GM08714 (cell line): ENCODE data around the gene RMI2.
A peak's percentile ranks its signal among the peaks of the same experiment; 100 is the strongest.
"Not testable (repeated sequence)": the region's sequence is repeated elsewhere in the genome, so short reads cannot be mapped to it uniquely, and the experiment has no call there.

Source experiments
- H3K4me3 ChIP-seq: fragments of 200-500 bp; sonication (Bioruptor generic); 2 replicates; pipeline ENCODE4 v1.5.1; 2014; ENCODE audit warnings: mild to moderate bottlenecking, low read length, inconsistent platforms
- ZNF274 ChIP-seq: IDR thresholded peaks from 2 replicates; pipeline ENCODE4 v1.6.1; 2012; ENCODE audit warnings: mild to moderate bottlenecking, low read depth, low read length

Gene RMI2

DNA sequence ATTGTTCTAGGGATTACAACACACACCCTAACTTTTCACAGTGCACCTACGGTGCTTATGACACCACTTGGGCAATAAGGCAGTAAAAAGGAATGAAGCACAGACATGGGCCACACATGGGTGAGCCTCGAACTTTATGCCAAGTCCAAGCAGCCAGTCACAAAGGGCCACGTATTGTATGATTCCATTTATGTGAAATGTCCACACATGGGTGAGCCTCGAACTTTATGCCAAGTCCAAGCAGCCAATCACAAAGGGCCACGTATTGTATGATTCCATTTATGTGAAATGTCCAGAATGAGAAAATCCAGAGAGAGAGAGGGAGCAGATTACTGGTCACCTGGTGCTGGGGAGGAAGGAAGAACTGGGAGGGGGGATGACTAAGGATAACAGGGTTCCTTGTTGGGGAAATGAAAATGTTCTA is 22.2 kb downstream of the RMI2 start:
- no peak overlapping the region for H3K4me3 ChIP-seq
- no peak for TF ChIP-seq ZNF274

DNA sequence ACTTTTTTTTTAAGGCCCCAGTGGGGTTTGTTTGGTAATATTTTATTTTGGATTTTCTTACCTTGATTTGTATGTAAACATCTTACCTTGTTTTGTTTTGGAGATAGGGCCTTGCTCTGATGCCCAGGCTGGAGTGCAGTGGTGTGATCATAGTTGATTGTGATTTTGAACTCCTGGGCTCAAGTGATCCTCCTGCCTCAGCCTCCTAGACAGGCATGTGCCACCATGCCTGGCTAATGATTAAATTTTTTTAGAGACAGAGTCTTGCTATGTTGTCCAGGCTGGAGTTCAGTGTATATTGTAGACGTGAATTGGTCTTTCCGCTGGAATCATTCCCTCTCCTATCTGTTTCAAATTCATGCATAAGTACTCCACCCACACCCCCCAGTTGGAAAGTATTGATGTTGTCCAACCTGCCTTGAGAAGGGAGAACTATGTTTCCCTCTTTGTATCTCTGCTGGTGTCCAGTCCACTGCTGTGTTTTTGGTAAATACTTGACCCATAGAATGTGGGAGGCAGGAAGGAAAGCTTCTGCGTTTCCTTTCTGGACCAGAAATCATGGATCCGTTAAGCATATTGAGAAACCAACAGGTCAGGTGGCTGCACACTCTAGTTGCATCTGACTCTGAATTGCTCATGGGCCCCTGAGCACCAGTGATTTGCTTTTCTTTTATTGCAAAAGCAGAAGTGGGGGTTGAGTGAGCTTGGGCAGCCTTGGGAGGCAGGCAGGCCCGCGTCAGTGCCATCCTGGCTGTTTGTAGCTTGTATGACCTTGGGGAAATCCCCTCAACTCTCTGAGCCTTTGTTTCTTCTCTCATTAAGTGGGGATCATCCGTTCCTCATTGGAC is 25.0 kb downstream of the RMI2 start:
- no peak overlapping the region for H3K4me3 ChIP-seq
- no peak for TF ChIP-seq ZNF274

DNA sequence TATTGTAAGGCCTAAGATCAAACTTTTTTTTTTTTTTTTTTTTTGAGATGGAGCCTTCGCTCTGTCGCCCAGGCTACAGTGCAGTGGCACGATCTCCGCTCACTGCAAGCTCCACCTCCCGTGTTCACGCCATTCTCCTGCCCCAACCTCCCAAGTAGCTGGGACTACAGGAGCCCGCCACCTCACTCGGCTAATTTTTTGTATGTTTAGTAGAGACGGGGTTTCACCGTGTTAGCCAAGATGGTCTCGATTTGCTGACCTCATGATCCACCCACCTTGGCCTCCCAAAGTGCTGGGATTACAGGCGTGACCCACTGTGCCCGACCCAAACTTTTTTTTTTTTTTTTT is 25.6 kb downstream of the RMI2 start:
- not testable (repeated sequence) for H3K4me3 ChIP-seq

DNA sequence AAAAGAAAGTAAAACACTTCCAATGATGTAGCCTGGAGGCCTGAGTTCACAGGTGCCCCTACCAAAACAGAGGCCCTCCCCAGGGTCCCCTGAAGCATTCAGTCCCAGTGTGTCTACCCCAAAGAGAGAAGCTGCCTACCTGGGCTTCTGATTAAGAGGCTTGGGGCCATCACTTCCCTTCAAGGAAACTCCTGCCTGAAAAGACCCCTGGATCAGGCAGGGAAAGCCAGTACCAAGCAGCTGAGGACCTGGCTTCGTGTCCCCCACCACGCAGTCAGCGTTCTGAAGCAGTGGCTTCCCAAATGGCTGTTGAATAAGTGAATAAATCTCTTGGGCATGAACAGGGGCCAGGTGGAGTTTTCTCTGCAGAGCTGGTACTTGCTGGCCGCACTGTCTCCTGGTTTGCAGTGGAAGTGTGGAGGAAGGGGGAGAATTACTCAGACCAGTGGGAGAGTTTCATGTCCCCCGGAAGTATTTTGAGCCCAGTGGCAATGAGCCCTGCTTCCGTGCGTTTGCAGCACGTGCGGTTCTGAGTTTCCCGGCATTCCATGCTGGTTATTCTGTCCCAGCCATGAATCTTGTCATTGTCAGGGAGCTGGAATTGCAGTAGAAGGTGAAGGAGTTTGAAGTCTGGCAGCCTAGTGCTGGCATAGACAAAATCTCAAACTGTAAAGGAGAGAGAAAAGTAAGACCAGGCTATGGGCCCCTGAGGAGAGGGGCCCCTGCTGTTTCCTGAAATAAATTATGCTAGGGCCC is 27.0 kb downstream of the RMI2 start:
- H3K4me3 ChIP-seq = no peak overlapping the region
- TF ChIP-seq ZNF274 = no peak

DNA sequence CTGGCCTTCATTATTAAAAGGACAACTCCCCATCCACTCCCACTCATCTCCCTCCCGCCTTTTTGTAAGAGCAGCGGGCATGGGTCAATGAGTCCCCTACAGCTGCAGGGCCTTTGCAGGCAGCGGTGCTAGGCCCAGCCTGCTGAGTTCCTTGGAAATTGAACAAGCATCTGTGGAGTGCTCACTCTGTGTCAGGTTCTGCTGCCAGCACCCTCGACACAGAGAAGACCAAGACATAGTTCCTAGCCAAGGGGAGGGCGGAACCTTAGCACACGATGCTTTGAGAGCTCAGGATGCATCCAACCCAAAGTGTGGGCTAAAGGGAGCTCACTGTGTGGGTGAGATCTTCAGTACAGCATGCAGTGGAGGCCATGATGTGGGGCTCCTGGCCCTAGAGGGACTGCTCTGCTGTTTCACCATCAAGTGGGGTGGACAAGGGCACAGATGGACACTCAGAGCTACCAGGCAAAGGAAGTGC is 27.6 kb downstream of the RMI2 start:
- H3K4me3 ChIP-seq = no peak overlapping the region
- no peak for TF ChIP-seq ZNF274

DNA sequence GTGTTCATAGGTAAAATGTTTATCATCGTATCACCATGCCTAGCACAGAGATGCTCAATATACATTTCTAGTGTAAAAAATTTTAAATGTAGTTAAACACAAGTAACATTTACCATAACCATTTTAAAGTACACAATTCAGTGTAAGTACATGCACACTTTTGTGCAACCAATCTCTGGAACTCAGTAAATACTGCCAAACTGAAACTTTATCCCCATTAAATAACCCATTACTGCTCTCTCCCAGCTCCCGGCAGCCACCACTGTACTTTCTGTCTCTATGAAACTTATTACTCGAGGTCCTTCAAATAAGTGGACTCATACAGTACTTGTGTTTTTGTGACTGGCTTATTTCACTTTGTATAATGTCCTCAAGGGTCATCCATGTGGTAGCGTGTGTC is 29.0 kb downstream of the RMI2 start:
- TF ChIP-seq ZNF274 = no peak
- H3K4me3 ChIP-seq = no peak overlapping the region

DNA sequence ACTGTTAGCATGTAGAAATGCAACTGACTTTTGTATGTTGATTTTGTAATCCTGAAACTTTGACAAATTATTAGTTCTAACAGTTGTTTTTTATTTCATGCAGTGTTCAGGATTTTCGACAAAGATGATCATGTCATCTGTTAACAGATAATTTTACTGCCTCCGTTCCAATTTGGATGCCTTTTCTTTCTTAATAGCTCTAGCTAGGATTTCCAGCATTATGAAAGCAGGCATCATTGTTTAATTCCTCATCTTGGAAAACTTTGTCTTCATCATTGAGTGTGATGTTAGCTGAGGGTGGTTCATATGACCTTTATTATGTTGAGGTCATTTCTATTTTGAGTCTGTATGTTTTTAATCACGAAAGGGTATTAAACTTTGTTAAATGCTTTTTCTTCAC is 31.9 kb downstream of the RMI2 start:
- no peak for TF ChIP-seq ZNF274

DNA sequence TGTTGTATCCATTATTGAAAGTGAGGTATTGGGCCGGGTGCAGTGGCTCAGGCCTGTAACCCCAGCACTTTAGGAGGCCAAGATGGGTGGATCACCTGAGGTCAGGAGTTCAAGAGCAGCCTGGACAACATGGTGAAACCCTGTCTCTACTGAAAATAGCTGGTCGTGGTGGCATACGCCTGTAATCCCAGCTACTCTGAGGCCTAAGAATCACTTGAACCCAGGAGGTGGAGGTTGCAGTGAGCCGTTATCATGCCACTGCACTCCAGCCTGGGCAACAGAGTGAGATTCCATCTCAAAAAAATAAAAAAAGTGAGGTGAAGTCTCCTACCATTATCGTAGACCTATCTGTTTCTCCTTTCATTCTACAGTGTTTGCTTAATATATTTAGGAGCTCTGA is 33.7 kb downstream of the RMI2 start:
- H3K4me3 ChIP-seq = not testable (repeated sequence)

More for the DNA sequence above, 31.9 kb downstream of the RMI2 start:
- H3K4me3 ChIP-seq = no peak overlapping the region

DNA sequence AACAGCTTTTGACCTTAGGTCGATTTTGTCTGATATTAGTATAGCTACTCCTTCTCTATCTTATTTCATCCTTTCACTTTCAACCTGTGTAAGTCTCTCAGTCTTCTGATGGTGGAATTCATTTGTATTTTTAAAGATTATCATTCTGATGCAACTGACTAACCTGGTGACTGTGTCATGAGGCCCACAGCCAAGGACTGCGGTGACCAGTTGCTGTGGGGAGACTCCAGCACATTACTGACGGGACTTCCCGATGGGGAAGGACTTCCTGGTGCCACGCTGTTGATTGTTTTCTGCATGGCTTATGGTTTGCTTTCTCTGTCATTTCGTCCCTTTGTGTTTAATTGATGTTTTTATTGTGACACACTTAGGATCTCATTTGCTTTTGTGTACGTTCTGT is 34.2 kb downstream of the RMI2 start:
- no peak for TF ChIP-seq ZNF274
- peak overlapping the region; percentile 5; the same call in 1 of the 2 replicates for H3K4me3 ChIP-seq

DNA sequence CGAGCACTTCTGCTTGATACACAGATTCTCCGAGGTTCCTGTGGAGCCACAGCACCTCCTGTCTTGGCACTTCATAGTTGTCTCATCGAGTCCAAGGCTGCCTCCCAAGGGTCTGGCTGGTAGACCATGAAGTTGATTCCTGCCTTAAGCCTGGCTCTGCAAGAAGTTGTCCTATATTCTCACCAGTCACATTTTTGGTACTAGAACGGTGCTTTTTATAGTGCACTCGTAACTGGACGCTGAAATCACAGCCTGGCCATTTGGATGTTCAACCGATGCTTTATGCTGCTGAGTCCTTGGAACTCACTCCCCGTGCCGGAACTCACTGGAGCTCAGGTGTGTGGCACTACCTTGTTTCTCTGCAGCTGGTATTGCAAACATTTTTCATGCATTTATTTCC is 35.6 kb downstream of the RMI2 start:
- TF ChIP-seq ZNF274 = no peak
- H3K4me3 ChIP-seq = no peak overlapping the region

DNA sequence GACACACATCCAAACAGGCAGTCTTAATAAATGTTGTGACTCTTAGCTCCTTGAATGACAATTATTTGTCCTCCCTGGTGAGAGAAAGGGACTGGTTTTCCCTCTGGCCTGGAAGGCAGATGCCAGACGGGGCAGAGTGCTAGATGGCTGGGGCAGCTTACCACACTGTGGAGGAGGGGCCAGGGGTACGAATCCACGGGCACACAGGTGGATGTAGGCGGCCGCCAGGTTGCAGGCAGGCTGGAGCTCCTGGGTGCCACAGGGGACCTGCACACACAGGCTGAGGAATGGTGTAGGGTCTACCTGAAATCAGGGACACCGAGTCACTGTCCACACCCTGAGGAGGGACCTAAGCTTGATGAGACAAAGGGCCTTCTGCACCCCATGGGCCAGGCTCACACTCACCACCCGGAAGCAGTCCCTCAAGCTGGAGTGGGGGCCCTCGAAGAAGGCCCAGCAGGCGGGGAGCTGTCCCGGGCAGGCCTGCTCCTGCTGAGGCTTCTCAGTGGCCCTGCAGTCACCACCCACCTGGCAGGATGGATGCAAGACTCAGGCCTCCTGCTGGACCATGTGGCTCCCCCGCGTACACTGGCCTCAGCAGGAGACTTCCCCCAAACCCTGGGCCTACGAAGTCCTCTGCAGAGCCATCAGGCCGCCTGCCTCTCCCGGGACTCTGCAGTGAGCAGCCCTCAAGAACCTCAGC is 38.4 kb downstream of the RMI2 start:
- no peak for TF ChIP-seq ZNF274
- H3K4me3 ChIP-seq = no peak overlapping the region

DNA sequence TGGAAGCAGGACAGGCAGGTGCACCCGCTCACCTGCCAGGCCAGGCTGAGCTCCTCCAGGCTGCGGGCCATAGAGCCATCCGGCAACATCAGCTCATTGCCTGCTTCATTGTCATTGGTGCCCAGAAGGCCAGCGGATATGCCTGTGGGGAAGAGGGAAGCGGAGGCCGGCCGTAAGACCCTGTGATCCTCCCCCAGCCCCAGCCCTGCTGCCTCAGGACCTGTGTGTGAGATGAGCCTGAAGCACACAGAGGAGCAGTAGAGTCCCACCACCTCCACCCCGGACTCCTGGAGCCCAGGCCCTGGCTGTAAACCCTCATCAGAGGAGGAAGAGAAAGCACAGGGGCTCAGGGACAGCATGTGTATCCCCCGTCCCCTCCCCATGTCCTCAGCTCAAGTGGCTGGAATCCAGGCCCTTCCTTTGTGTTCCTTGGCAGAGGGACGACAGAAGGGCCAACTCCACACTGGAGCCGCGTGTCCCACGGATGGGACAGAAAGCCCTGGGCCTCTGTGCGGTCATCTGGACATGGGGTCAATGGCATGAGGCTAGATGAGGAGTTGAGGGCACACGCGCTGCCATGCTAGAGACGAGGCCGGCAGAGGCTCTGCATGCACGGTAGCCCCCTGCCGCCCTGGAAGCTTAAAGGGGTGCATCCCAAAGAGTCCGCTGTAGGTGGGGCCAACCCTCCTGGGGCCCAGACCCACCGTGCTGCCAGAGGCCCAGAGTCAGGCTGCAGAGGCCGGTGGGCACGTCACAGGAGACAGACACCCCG is 39.1 kb downstream of the RMI2 start:
- no peak for TF ChIP-seq ZNF274
- no peak overlapping the region for H3K4me3 ChIP-seq

DNA sequence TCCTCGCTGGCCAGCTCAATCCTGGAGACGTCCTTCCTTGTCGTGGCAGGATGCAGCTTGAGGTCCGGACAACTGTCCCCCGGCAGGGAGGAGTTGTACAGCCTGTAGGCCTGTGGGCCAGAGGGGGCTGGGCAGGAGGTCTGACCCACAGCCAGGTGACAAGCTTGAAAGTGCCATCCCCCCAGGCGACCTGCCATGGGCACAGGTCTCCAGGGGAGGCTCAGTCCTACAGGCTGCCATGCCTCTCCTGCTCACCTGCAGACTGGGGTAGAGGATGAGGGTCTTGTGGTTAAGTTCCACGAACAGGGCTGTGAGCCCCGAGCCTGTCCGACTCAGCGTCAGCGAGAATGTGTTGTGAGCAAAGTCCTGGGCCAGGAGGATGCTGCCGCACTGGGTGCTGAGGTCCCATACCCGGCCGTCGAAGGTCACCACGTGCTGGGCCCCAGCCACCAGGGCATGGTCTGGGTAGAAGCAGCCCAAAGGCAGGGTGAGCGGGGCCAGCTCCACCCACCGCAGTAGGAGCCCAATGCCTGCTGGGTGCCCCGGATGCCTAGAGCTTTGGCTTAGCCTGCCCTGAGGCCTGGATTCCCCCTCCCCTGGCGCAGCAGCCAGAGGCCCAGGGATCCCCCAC is 39.8 kb downstream of the RMI2 start:
- no peak for TF ChIP-seq ZNF274
- H3K4me3 ChIP-seq = no peak overlapping the region
